PC-3 (cell line): ENCODE results near the gene MYLK4.

ENCODE experiments used
- CTCF ChIP-seq: fragments of 300-600 bp; sonication (generic); conservative IDR thresholded peaks from 2 replicates; pipeline ENCODE4 v1.5.1; 2017; ENCODE audit warnings: antibody characterized with exemption, low read depth, mild to moderate bottlenecking, low read length
- EZH2phosphoT487 ChIP-seq: fragments of 300-600 bp; sonication (generic); IDR thresholded peaks from 2 replicates; pipeline ENCODE4 v1.6.1; 2018; ENCODE audit warnings: mild to moderate bottlenecking, antibody characterized with exemption, low read length, borderline replicate concordance

DNA sequence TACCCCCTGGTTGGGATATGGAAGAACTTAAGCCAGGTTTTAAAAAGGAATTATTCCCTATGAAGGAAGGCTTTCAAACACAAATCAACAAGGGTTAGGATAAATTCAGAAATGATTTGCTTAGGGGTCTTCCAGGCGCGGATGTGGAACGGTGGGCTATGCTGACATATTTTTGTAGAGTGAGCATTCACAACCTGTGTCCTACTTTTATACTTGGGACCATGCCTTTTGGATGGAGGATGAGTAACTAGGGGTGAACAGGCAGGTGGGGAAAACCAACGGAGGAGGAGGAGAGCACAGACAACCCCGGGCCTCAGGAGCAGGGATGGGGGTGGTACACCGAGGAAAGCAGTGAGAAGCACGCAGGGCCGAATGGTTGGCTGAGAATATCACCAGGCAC lies 5.9 kb downstream of the MYLK4 start:
- no peak; the same call in 1 of the 2 replicates for TF ChIP-seq CTCF
- no peak for TF ChIP-seq EZH2phosphoT487
